ENCODE results near the gene HBS1L. TPM values are rescaled to one million over a fixed set of nuclear protein-coding genes. Genes with fewer than 3 reads are reported as not detected.

The HBS1L gene
- total and polyA plus RNA-seq, 2 experiments from 2014 or later: 57.8 to 98.9 TPM

GRCh38 chr6:135073756-135074393, 19.3 kb upstream of the HBS1L start:
- Histone ChIP-seq H3K4me1 (ENCODE audit: low read depth) (no peaks in the 10 kb centered on the region), H3K4me3 (no peak overlapping the region), H3K27ac (no peak overlapping the region), H3K27me3 (no peaks in the 10 kb centered on the region), H3K9me3 (ENCODE audit: low read depth) (no peaks in the 10 kb centered on the region), H3K36me3 (no peaks in the 10 kb centered on the region)
- TF ChIP-seq CTCF (IDR thresholded peaks at IDR 0.05; ENCODE audit: low read depth, low read length): no peak
- no peak for DNase-seq (ENCODE audit: low read depth in 1 of 2, low spot score in 1 of 2)

GRCh38 chr6:135073217-135073616, 18.6 kb upstream of the HBS1L start:
- Histone ChIP-seq H3K4me3 (no peak overlapping the region), H3K27me3 (no peaks in the 10 kb centered on the region), H3K4me1 (ENCODE audit: low read depth) (no peaks in the 10 kb centered on the region), H3K27ac (no peak overlapping the region), H3K36me3 (no peaks in the 10 kb centered on the region), H3K9me3 (ENCODE audit: low read depth) (no peaks in the 10 kb centered on the region)
- no peak for TF ChIP-seq CTCF (IDR thresholded peaks at IDR 0.05; ENCODE audit: low read depth, low read length)
- DNase-seq (ENCODE audit: low read depth in 1 of 2, low spot score in 1 of 2): no peak

GRCh38 chr6:135072753-135073152, 18.1 kb upstream of the HBS1L start:
- H3K27ac ChIP-seq: no peak overlapping the region
- no peak for TF ChIP-seq CTCF (IDR thresholded peaks at IDR 0.05; ENCODE audit: low read depth, low read length)
- no peaks in the 10 kb centered on the region for H3K9me3 ChIP-seq (ENCODE audit: low read depth)
- DNase-seq (ENCODE audit: low read depth in 1 of 2, low spot score in 1 of 2): no peak
- no peaks in the 10 kb centered on the region for H3K27me3 ChIP-seq
- no peaks in the 10 kb centered on the region for H3K4me1 ChIP-seq (ENCODE audit: low read depth)
- no peaks in the 10 kb centered on the region for H3K36me3 ChIP-seq
- no peak overlapping the region for H3K4me3 ChIP-seq

GRCh38 chr6:135071541-135071940, 16.9 kb upstream of the HBS1L start:
- Histone ChIP-seq H3K4me1 (ENCODE audit: low read depth) (no peaks in the 10 kb centered on the region), H3K27me3 (no peaks in the 10 kb centered on the region), H3K36me3 (no peaks in the 10 kb centered on the region), H3K27ac (no peak overlapping the region), H3K4me3 (no peak overlapping the region), H3K9me3 (ENCODE audit: low read depth) (no peaks in the 10 kb centered on the region)
- DNase-seq (ENCODE audit: low read depth in 1 of 2, low spot score in 1 of 2): no peak
- no peak for TF ChIP-seq CTCF (IDR thresholded peaks at IDR 0.05; ENCODE audit: low read depth, low read length)

GRCh38 chr6:135067911-135068310, 13.3 kb upstream of the HBS1L start:
- no peak for DNase-seq (ENCODE audit: low read depth in 1 of 2, low spot score in 1 of 2)
- no peaks in the 10 kb centered on the region for H3K27me3 ChIP-seq

More at GRCh38 chr6:135067911-135068310, 13.3 kb upstream of the HBS1L start:
- Histone ChIP-seq H3K36me3 (no peaks in the 10 kb centered on the region), H3K9me3 (ENCODE audit: low read depth) (no peaks in the 10 kb centered on the region), H3K27ac (no peak overlapping the region), H3K4me3 (no peak overlapping the region), H3K4me1 (ENCODE audit: low read depth) (no peaks in the 10 kb centered on the region)
- TF ChIP-seq CTCF (IDR thresholded peaks at IDR 0.05; ENCODE audit: low read depth, low read length): no peak

All from cardiac muscle cell (in vitro differentiated cells and primary cell).